Caco-2 (cell line): ENCODE data around the gene UBR7. TPM values are rescaled to one million over a fixed set of nuclear protein-coding genes. Genes with fewer than 3 reads are reported as not detected.

ENCODE experiments used
- BruUV-seq: library from RNA; stranded (reverse); fragments of 400-500 nt; replicated peaks from 2 replicates; lab custom pipeline; 2021; lab: Mats Ljungman, UMichigan
- CTCF ChIA-PET: fragments of 300-600 bp; sonication (Branson Sonifier 250); formaldehyde crosslinking; loops from one replicate; lab custom pipeline; 2022; ENCODE audit warnings: antibody characterized with exemption; lab: Charles Lee
- POLR2A ChIA-PET: fragments of 300-600 bp; sonication (Branson Sonifier 250); formaldehyde crosslinking; loops from one replicate; lab custom pipeline; 2022; ENCODE audit warnings: antibody characterized with exemption; lab: Charles Lee
- DNase-seq, 2 experiments: peaks; one replicate each; pipeline versions ENCODE4 v3.0.0 to v3.0.0-alpha.2; 2020 to 2022
- H3K27me3 ChIP-seq: replicated peaks from 2 replicates; pipeline ENCODE4 v1.6.0; 2011; ENCODE audit warnings: low read length; ENCODE audit not compliant: control insufficient read depth, insufficient read depth
- H3K36me3 ChIP-seq: 2 replicates; pipeline ENCODE4 v1.5.1; 2011; ENCODE audit warnings: low read length; ENCODE audit not compliant: control insufficient read depth, insufficient read depth
- H3K4me1 ChIP-seq: fragments of 250-450 bp; sonication (Bioruptor Pico); 2 replicates; pipeline ENCODE4 v1.5.1; 2020; ENCODE audit warnings: mild to moderate bottlenecking
- H3K4me3 ChIP-seq: 2 replicates; pipeline ENCODE4 v1.5.1; 2011; ENCODE audit warnings: low read depth, mild to moderate bottlenecking, control low read depth, low read length
- H3K9me3 ChIP-seq: fragments of 250-450 bp; sonication (Bioruptor Pico); 2 replicates; pipeline ENCODE4 v1.5.1; 2020; ENCODE audit warnings: mild to moderate bottlenecking, moderate library complexity
- H3K27ac Mint-ChIP-seq: one replicate; pipeline ENCODE4 v1.8.0; 2022; ENCODE audit warnings: mixed read lengths; ENCODE audit not compliant: unreplicated experiment
- H3K27me3 Mint-ChIP-seq: one replicate; pipeline ENCODE4 v1.8.0; 2022; ENCODE audit warnings: mixed read lengths; ENCODE audit not compliant: insufficient read depth, unreplicated experiment
- H3K36me3 Mint-ChIP-seq: one replicate; pipeline ENCODE4 v1.8.0; 2022; ENCODE audit warnings: mild to moderate bottlenecking, mixed read lengths; ENCODE audit not compliant: insufficient read depth, unreplicated experiment
- H3K4me1 Mint-ChIP-seq: one replicate; pipeline ENCODE4 v1.8.0; 2022; ENCODE audit warnings: low read depth, mixed read lengths; ENCODE audit not compliant: unreplicated experiment
- H3K4me3 Mint-ChIP-seq: one replicate; pipeline ENCODE4 v1.8.0; 2022; ENCODE audit warnings: mild to moderate bottlenecking, moderate library complexity, mixed read lengths; ENCODE audit not compliant: unreplicated experiment
- H3K9me3 Mint-ChIP-seq: one replicate; pipeline ENCODE4 v1.8.0; 2022; ENCODE audit warnings: mixed read lengths; ENCODE audit not compliant: unreplicated experiment
- intact Hi-C: fragments of 100-400 bp; cut with micrococcal nuclease; formaldehyde crosslinking; loops from one replicate; pipeline ENCODE4 v1.10.0; 2022; ENCODE audit not compliant: unreplicated experiment
- total RNA-seq: library from RNA; stranded (reverse); gene quantifications from 2 replicates; pipeline ENCODE4 v1.2.3, GENCODE V29; 2022
- TF ChIP-seq, protein P1 (sequence below), 2 experiments: fragments of 200-600 bp in 1 of 2; IDR thresholded peaks; 1 replicate in 1 of 2; 2 replicates in 1 of 2; pipeline versions ENCODE4 v1.5.1 to v1.8.0; 2011 to 2022; ENCODE audit warnings: antibody characterized with exemption in 1 of 2, control low read depth in 1 of 2, inconsistent platforms in 1 of 2, low read depth in 1 of 2, low read length in 1 of 2, mild to moderate bottlenecking in 1 of 2, moderate library complexity in 1 of 2; ENCODE audit not compliant: insufficient read depth in 1 of 2, severe bottlenecking in 1 of 2, unreplicated experiment in 1 of 2

UBR7 gene
- total RNA-seq, 1 experiment from 2014 or later, result 19.6 TPM

DNA sequence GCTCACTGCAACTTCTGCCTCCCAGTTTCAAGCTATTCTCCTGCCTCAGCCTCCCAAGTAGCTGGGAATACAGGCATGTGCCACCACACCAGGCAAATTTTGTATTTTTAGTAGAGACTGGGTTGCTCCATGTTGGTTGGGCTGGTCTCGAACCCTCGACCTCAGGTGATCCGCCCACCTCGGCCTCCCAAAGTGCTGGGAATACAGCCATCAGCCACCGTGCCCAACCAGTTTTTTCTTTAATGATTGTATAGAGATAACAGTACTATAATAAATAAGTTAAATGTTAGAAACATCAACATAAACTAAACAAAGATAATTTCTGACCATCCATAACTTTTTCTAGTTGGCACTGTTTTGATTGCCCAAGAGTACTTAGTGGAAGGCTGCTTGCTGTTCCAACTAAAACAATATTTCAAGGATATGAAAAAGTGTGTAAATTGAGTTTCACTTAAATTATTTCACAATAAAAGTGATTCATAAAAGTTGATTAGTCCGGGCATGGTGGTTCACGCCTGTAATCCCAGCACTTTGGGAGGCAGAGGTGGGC is 5.8 kb upstream of the UBR7 start:
- POLR2A ChIA-PET, result interaction anchor here (0.5 kb wide), 1 partner anchor 11 kb away, joined by 3 read pairs; no protein-coding TSS in a partner anchor
- BruUV-seq, result no TSS peak
- no peaks in the 10 kb centered on the region for H3K27me3 ChIP-seq
- no peaks in the 10 kb centered on the region for H3K36me3 ChIP-seq
- H3K4me1 ChIP-seq, result no peaks in the 10 kb centered on the region; the same call in 1 of the 2 replicates
- no peaks in the 10 kb centered on the region for H3K9me3 ChIP-seq
- H3K4me1 Mint-ChIP-seq, result no peaks in the 10 kb centered on the region
- intact Hi-C loops, result no loop called here
- H3K27ac Mint-ChIP-seq, result no peak overlapping the region
- DNase-seq, result no peak
- H3K9me3 Mint-ChIP-seq, result no peaks in the 10 kb centered on the region
- H3K36me3 Mint-ChIP-seq, result no peaks in the 10 kb centered on the region
- TF ChIP-seq, protein P1, sequence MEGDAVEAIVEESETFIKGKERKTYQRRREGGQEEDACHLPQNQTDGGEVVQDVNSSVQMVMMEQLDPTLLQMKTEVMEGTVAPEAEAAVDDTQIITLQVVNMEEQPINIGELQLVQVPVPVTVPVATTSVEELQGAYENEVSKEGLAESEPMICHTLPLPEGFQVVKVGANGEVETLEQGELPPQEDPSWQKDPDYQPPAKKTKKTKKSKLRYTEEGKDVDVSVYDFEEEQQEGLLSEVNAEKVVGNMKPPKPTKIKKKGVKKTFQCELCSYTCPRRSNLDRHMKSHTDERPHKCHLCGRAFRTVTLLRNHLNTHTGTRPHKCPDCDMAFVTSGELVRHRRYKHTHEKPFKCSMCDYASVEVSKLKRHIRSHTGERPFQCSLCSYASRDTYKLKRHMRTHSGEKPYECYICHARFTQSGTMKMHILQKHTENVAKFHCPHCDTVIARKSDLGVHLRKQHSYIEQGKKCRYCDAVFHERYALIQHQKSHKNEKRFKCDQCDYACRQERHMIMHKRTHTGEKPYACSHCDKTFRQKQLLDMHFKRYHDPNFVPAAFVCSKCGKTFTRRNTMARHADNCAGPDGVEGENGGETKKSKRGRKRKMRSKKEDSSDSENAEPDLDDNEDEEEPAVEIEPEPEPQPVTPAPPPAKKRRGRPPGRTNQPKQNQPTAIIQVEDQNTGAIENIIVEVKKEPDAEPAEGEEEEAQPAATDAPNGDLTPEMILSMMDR (IDR thresholded peaks at IDR 0.05; ENCODE audit: insufficient read depth in 1 of 2, low read depth in 1 of 2, low read length in 1 of 2, severe bottlenecking in 1 of 2, unreplicated experiment in 1 of 2), result no peak
- CTCF ChIA-PET, result no interaction called here
- no peaks in the 10 kb centered on the region for H3K27me3 Mint-ChIP-seq
- H3K4me3 ChIP-seq, result no peak overlapping the region
- H3K4me3 Mint-ChIP-seq, result no peak overlapping the region

- peak; percentile 64 to 73 for DNase-seq
- Histone ChIP-seq H3K27me3 (no peaks in the 10 kb centered on the region), H3K9me3 (no peaks in the 10 kb centered on the region), H3K4me1 (no peaks in the 10 kb centered on the region; the same call in 1 of the 2 replicates), H3K36me3 (no peaks in the 10 kb centered on the region), H3K4me3 (peak overlapping the region; percentile 98)
- ChIA-PET CTCF (interaction anchor here (0.6 to 2.2 kb wide), 10 partner anchors 11 to 411 kb away, joined by 3 to 33 read pairs (median 6); partner anchors contain the start of genes LYSET and MOAP1), POLR2A (interaction anchor here (0.6 to 2.0 kb wide), 3 partner anchors 23 to 93 kb away, joined by 3 to 24 read pairs (median 4); partner anchors contain the start of genes LYSET and MOAP1)
- peak overlapping the region; percentile 72 for H3K4me3 Mint-ChIP-seq
- no peaks in the 10 kb centered on the region for H3K9me3 Mint-ChIP-seq
- peak overlapping the region; percentile 97 for H3K27ac Mint-ChIP-seq
- TF ChIP-seq, protein P1 (IDR thresholded peaks at IDR 0.05; ENCODE audit: insufficient read depth in 1 of 2, low read depth in 1 of 2, low read length in 1 of 2, severe bottlenecking in 1 of 2, unreplicated experiment in 1 of 2), result peak; percentile 20 to 59
- no TSS peak for BruUV-seq
- H3K27me3 Mint-ChIP-seq, result no peaks in the 10 kb centered on the region
- no peaks in the 10 kb centered on the region for H3K4me1 Mint-ChIP-seq
- peaks cover 17% of the 10 kb centered on the region for H3K36me3 Mint-ChIP-seq
- intact Hi-C loops, result loop anchor here (1.0 to 5.0 kb wide), 4 partner anchors 91 to 412 kb away; partner anchors contain the start of gene BTBD7
Observed at GRCh38 chr14:93207468-93208308, 632 bp downstream of the UBR7 start.

GRCh38 chr14:93212432-93212831 is 5.4 kb downstream of the UBR7 start:
- Histone ChIP-seq H3K4me1 (no peaks in the 10 kb centered on the region), H3K4me3 (no peak overlapping the region), H3K36me3 (no peaks in the 10 kb centered on the region), H3K27me3 (no peaks in the 10 kb centered on the region), H3K9me3 (no peaks in the 10 kb centered on the region)
- Mint-ChIP-seq H3K9me3 (no peaks in the 10 kb centered on the region), H3K4me1 (no peaks in the 10 kb centered on the region), H3K36me3 (peaks cover 37% of the 10 kb centered on the region), H3K4me3 (no peak overlapping the region), H3K27ac (no peak overlapping the region), H3K27me3 (no peaks in the 10 kb centered on the region)
- ChIA-PET POLR2A (no interaction called here), CTCF (no interaction called here)
- TF ChIP-seq, protein P1 (IDR thresholded peaks at IDR 0.05; ENCODE audit: insufficient read depth in 1 of 2, low read depth in 1 of 2, low read length in 1 of 2, severe bottlenecking in 1 of 2, unreplicated experiment in 1 of 2), result no peak
- intact Hi-C loops, result no loop called here
- BruUV-seq, result no TSS peak
- no peak for DNase-seq
